HG03139 (cell line): ENCODE results near the gene PSAT1.
"Not testable (repeated sequence)": the region's sequence is repeated elsewhere in the genome, so short reads cannot be mapped to it uniquely, and the experiment has no call there.

Source experiments
- ATAC-seq: cut with Tn5 transposase; IDR thresholded peaks from one replicate; pipeline ENCODE4 v1.9.1; 2021; ENCODE audit not compliant: unreplicated experiment

Gene PSAT1

GRCh38 chr9:78296893-78297671 lies at the start of gene PSAT1:
Gene PSAT1, plus strand, starts transcription at chr9:78297125. Its CDS starts 86 bp downstream, at chr9:78297211.
- peak; percentile 96 for ATAC-seq

GRCh38 chr9:78248635-78249034 lies 48.3 kb upstream of the PSAT1 start:
- ATAC-seq, result no peak

GRCh38 chr9:78249542-78249941 lies 47.4 kb upstream of the PSAT1 start:
- no peak for ATAC-seq

GRCh38 chr9:78252616-78253015 lies 44.3 kb upstream of the PSAT1 start:
- ATAC-seq, result no peak

GRCh38 chr9:78253285-78253684 lies 43.6 kb upstream of the PSAT1 start:
- ATAC-seq, result no peak

- ATAC-seq, result no peak
These were observed 35.4 kb upstream of the PSAT1 start for GRCh38 chr9:78261403-78262001.

- ATAC-seq, result no peak
These were observed 34.3 kb upstream of the PSAT1 start for GRCh38 chr9:78262655-78263054.

GRCh38 chr9:78267889-78268288 lies 29.0 kb upstream of the PSAT1 start:
- no peak for ATAC-seq

GRCh38 chr9:78269784-78270183 lies 27.1 kb upstream of the PSAT1 start:
- ATAC-seq, result no peak

GRCh38 chr9:78272307-78272706 lies 24.6 kb upstream of the PSAT1 start:
- no peak for ATAC-seq

GRCh38 chr9:78273761-78274160 lies 23.2 kb upstream of the PSAT1 start:
- ATAC-seq, result no peak

GRCh38 chr9:78278177-78278777 lies 18.6 kb upstream of the PSAT1 start:
- ATAC-seq, result no peak

GRCh38 chr9:78278801-78279200 lies 18.1 kb upstream of the PSAT1 start:
- ATAC-seq, result no peak

GRCh38 chr9:78280982-78281668 lies 15.8 kb upstream of the PSAT1 start:
- no peak for ATAC-seq

- not testable (repeated sequence) for ATAC-seq
These were observed 12.7 kb upstream of the PSAT1 start for GRCh38 chr9:78284181-78284580.

- ATAC-seq, result no peak
These were observed 10.8 kb upstream of the PSAT1 start for GRCh38 chr9:78286125-78286524.

GRCh38 chr9:78286946-78287388 lies 10.0 kb upstream of the PSAT1 start:
- ATAC-seq, result no peak

- no peak for ATAC-seq
These were observed 8.6 kb upstream of the PSAT1 start for GRCh38 chr9:78288214-78288892.

- ATAC-seq, result no peak
These were observed 7.5 kb upstream of the PSAT1 start for GRCh38 chr9:78289474-78289873.

- ATAC-seq, result no peak
These were observed 5.5 kb upstream of the PSAT1 start for GRCh38 chr9:78291240-78291925.
